ENCODE measurements around the gene TMEM255A. TPM values are rescaled to one million over a fixed set of nuclear protein-coding genes. Genes with fewer than 3 reads are reported as not detected.

Gene TMEM255A
- total and polyA plus RNA-seq, 12 donors = 0.09 to 1.3 (median 0.30) TPM; not detected in 1

- 44 to 52% methylated on average over 1 of the region's 1 CpG for WGBS, 2 donors
- Histone ChIP-seq H3K27ac (peak overlapping the region in 1 of 10 donors; percentile 53), H3K27me3 (peaks cover 0 to 9% (median 0%) of the 10 kb centered on the region in 7 donors), H3K9me3 (no peaks in the 10 kb centered on the region), H3K4me1 (peaks cover 0 to 12% (median 0%) of the 10 kb centered on the region in 9 donors), H3K4me3 (no peak overlapping the region), H3K36me3 (no peaks in the 10 kb centered on the region)
- TF ChIP-seq CTCF (IDR thresholded peaks at IDR 0.05) = no peak
- intact Hi-C loops (cut with DNase I) = no loop called here
- ATAC-seq = peak in 3 of 8 donors; percentile 35 to 69 (median 49)
- no peak for DNase-seq
Observed at GRCh38 chrX:120269373-120270035, 41.8 kb downstream of the TMEM255A start.

GRCh38 chrX:120264341-120264740 is 46.9 kb downstream of the TMEM255A start:
- TF ChIP-seq CTCF (IDR thresholded peaks at IDR 0.05) = no peak
- no peaks in the 10 kb centered on the region for H3K9me3 ChIP-seq
- no peak overlapping the region for H3K27ac ChIP-seq
- no peak overlapping the region for H3K4me3 ChIP-seq
- intact Hi-C loops (cut with DNase I) = no loop called here
- H3K4me1 ChIP-seq = peaks cover 0 to 5% (median 0%) of the 10 kb centered on the region in 9 donors
- no peak for DNase-seq
- peaks cover 0 to 16% (median 0%) of the 10 kb centered on the region in 7 donors for H3K27me3 ChIP-seq
- no peak for ATAC-seq
- no peaks in the 10 kb centered on the region for H3K36me3 ChIP-seq

- no peak for DNase-seq
- H3K27ac ChIP-seq = no peak overlapping the region
- intact Hi-C loops (cut with DNase I) = no loop called here
- peaks cover 0 to 5% (median 0%) of the 10 kb centered on the region in 9 donors for H3K4me1 ChIP-seq
- no peaks in the 10 kb centered on the region for H3K9me3 ChIP-seq
- WGBS, 2 donors = 83 to 87% methylated on average over 8 of the region's 8 CpGs
- H3K27me3 ChIP-seq = peaks cover 0 to 16% (median 0%) of the 10 kb centered on the region in 7 donors
- TF ChIP-seq CTCF (IDR thresholded peaks at IDR 0.05) = no peak
- no peaks in the 10 kb centered on the region for H3K36me3 ChIP-seq
- no peak for ATAC-seq
- H3K4me3 ChIP-seq = no peak overlapping the region
Observed at GRCh38 chrX:120262859-120263708, 48.2 kb downstream of the TMEM255A start.

GRCh38 chrX:120260369-120260768 is 50.9 kb downstream of the TMEM255A start:
- Histone ChIP-seq H3K9me3 (no peaks in the 10 kb centered on the region), H3K27me3 (peaks cover 0 to 16% (median 0%) of the 10 kb centered on the region in 7 donors), H3K4me1 (peaks cover 0 to 8% (median 0%) of the 10 kb centered on the region in 9 donors), H3K27ac (no peak overlapping the region), H3K36me3 (peaks cover 0 to 14% (median 0%) of the 10 kb centered on the region in 9 donors), H3K4me3 (no peak overlapping the region)
- TF ChIP-seq CTCF (IDR thresholded peaks at IDR 0.05) = no peak
- intact Hi-C loops (cut with DNase I) = no loop called here
- 64 to 69% methylated on average over 3 of the region's 3 CpGs for WGBS, 2 donors
- ATAC-seq (no peak), DNase-seq (no peak)
